Measurements from ENCODE around the gene DENND4B.

Gene DENND4B, protein sequence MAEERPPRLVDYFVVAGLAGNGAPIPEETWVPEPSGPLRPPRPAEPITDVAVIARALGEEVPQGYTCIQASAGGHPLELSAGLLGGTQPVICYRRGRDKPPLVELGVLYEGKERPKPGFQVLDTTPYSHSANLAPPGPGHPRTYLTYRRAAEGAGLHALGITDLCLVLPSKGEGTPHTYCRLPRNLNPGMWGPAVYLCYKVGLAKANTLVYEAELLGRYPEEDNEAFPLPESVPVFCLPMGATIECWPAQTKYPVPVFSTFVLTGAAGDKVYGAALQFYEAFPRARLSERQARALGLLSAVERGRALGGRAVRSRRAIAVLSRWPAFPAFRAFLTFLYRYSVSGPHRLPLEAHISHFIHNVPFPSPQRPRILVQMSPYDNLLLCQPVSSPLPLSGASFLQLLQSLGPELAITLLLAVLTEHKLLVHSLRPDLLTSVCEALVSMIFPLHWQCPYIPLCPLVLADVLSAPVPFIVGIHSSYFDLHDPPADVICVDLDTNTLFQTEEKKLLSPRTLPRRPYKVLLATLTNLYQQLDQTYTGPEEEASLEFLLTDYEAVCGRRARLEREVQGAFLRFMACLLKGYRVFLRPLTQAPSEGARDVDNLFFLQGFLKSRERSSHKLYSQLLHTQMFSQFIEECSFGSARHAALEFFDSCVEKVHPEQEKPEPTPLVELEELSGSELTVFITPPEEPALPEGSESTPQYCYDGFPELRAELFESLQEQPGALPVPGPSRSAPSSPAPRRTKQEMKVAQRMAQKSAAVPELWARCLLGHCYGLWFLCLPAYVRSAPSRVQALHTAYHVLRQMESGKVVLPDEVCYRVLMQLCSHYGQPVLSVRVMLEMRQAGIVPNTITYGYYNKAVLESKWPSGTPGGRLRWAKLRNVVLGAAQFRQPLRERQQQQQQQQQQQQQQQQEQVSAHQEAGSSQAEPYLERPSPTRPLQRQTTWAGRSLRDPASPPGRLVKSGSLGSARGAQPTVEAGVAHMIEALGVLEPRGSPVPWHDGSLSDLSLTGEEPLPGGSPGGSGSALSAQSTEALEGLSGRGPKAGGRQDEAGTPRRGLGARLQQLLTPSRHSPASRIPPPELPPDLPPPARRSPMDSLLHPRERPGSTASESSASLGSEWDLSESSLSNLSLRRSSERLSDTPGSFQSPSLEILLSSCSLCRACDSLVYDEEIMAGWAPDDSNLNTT (N-terminal part only)

DNA sequence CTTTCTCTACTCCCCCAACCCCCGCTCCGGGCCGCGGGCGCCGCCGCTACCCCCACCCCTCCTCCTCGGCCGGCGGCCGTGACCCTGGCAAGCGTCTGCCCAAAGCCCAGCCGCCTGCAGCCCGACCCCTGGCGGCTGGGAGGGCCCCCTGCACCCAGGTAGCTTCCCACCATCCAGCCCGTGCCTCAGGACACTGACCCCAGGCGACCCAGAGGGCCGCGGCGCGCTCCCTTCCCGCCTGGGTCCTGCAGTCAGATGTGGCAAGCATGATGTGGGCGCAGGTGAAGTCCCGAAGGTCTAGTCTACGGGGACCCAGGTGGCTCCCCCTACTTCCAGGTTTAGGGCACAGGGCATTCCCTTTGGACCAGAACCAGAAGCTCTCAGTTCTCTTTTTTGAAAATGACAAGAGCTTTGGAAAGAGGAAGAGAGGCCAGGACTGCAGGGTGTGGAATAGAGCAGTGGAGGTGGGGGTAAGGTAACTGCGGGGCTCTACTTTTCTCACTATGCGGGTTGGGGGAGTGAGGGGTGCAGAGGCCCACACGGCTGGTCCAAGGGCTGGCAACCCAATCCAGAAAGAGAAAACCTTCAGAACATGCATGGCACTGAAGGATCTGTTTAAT is at the start of gene DENND4B:
DENND4B (minus strand) TSS at position 97 of the 620 bp plus-strand sequence. CDS start 2,344 bp downstream, outside the sequence.
- H3K4me2 ChIP-seq (ENCODE audit: low read depth, low read length, poor library complexity, severe bottlenecking) = peak within 1 kb of the TSS; percentile 97
- no peak for TF ChIP-seq EZH2phosphoT487 (conservative IDR thresholded peaks at IDR 0.05; ENCODE audit: low read length)
- TF ChIP-seq, protein P1, sequence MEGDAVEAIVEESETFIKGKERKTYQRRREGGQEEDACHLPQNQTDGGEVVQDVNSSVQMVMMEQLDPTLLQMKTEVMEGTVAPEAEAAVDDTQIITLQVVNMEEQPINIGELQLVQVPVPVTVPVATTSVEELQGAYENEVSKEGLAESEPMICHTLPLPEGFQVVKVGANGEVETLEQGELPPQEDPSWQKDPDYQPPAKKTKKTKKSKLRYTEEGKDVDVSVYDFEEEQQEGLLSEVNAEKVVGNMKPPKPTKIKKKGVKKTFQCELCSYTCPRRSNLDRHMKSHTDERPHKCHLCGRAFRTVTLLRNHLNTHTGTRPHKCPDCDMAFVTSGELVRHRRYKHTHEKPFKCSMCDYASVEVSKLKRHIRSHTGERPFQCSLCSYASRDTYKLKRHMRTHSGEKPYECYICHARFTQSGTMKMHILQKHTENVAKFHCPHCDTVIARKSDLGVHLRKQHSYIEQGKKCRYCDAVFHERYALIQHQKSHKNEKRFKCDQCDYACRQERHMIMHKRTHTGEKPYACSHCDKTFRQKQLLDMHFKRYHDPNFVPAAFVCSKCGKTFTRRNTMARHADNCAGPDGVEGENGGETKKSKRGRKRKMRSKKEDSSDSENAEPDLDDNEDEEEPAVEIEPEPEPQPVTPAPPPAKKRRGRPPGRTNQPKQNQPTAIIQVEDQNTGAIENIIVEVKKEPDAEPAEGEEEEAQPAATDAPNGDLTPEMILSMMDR (IDR thresholded peaks at IDR 0.05; ENCODE audit: insufficient read depth, low read length, poor library complexity, severe bottlenecking) = peak; percentile 18
- no peaks in the 10 kb centered on the region for H3K27me3 ChIP-seq (ENCODE audit: low read length)
- no peaks in the 10 kb centered on the region for H3K9me2 ChIP-seq (replicated peaks; ENCODE audit: insufficient read depth, low read length)
- no peaks in the 10 kb centered on the region for H3K9me3 ChIP-seq (ENCODE audit: insufficient read depth, low read length)
- H2AFZ ChIP-seq (ENCODE audit: low read depth, low read length, severe bottlenecking) = no peak within 1 kb of the TSS
- no peaks in the 10 kb centered on the region for H4K20me1 ChIP-seq (ENCODE audit: low read depth, low read length)
- peaks cover 6% of the 10 kb centered on the region; the same call in 1 of the 2 replicates for H3K36me3 ChIP-seq (ENCODE audit: low read length)
- H3K9ac ChIP-seq (ENCODE audit: low read length) = peak within 1 kb of the TSS; percentile 86
- H3K79me2 ChIP-seq (ENCODE audit: insufficient read depth, low read length) = peaks cover 31% of the 10 kb centered on the region
- peak within 1 kb of the TSS; percentile 66 for H3K4me3 ChIP-seq (ENCODE audit: insufficient read depth, low read length, poor library complexity, severe bottlenecking)
- peaks cover 32% of the 10 kb centered on the region for H3F3A ChIP-seq (ENCODE audit: insufficient read depth)
- peak within 1 kb of the TSS; percentile 90 for H3K27ac ChIP-seq (ENCODE audit: low read depth, low read length)

DNA sequence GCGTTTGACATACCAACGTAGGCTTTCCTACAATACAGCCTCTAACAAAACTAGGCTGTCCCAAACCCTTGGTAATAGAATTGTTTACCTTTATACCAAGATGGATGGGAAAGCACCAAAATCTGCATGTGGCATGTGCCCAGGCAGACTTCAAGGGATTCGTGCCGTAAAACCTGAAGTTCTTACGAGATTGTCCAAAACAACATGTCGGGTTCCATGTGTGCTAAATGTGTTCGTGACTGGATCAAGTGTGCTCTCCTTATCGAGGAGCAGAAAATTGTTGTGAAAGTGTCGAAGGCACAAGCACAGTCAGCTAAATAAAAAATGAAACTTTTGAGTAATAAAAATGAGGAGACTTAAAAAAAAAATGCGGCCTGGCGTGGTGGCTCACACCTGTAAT is 49.1 kb upstream of the DENND4B start:
- Histone ChIP-seq H3K4me3 (ENCODE audit: insufficient read depth, low read length, poor library complexity, severe bottlenecking) (no peak overlapping the region), H3K79me2 (ENCODE audit: insufficient read depth, low read length) (peaks cover 22% of the 10 kb centered on the region), H3K9me2 (replicated peaks; ENCODE audit: insufficient read depth, low read length) (no peaks in the 10 kb centered on the region), H3K27me3 (ENCODE audit: low read length) (no peaks in the 10 kb centered on the region), H2AFZ (ENCODE audit: low read depth, low read length, severe bottlenecking) (no peak overlapping the region), H4K20me1 (ENCODE audit: low read depth, low read length) (peaks cover 8% of the 10 kb centered on the region), H3F3A (ENCODE audit: insufficient read depth) (peaks cover 54% of the 10 kb centered on the region), H3K36me3 (ENCODE audit: low read length) (peaks cover 30% of the 10 kb centered on the region), H3K4me2 (ENCODE audit: low read depth, low read length, poor library complexity, severe bottlenecking) (no peak overlapping the region), H3K27ac (ENCODE audit: low read depth, low read length) (no peak overlapping the region), H3K9me3 (ENCODE audit: insufficient read depth, low read length) (no peaks in the 10 kb centered on the region), H3K9ac (ENCODE audit: low read length) (no peak overlapping the region)
- TF ChIP-seq, protein P1 (IDR thresholded peaks at IDR 0.05; ENCODE audit: insufficient read depth, low read length, poor library complexity, severe bottlenecking) = no peak
- no peak for TF ChIP-seq EZH2phosphoT487 (conservative IDR thresholded peaks at IDR 0.05; ENCODE audit: low read length)

DNA sequence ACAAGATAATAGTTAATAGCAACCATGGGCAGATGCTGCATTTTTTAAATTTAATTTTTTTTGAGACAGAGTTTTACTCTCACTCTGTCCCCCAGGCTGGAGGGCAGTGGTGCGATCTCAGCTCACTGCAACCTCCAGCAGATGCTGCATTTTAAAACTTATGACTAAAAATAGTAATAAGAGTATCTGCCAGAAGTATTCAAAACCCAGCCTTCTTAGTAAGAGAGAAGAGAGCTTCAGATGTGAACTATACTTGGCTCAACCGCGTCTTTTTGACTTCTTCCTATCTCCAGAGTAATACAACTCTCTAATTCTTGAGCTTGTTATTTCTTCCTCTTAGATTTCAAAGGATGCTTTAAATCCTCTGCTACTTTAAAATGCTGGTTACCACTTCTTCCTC is 48.7 kb upstream of the DENND4B start:
- Histone ChIP-seq H2AFZ (ENCODE audit: low read depth, low read length, severe bottlenecking) (no peak overlapping the region), H3K9me2 (replicated peaks; ENCODE audit: insufficient read depth, low read length) (no peaks in the 10 kb centered on the region), H3K9ac (ENCODE audit: low read length) (no peak overlapping the region), H3K4me3 (ENCODE audit: insufficient read depth, low read length, poor library complexity, severe bottlenecking) (no peak overlapping the region), H4K20me1 (ENCODE audit: low read depth, low read length) (peaks cover 8% of the 10 kb centered on the region), H3K79me2 (ENCODE audit: insufficient read depth, low read length) (peaks cover 23% of the 10 kb centered on the region), H3K4me2 (ENCODE audit: low read depth, low read length, poor library complexity, severe bottlenecking) (no peak overlapping the region), H3K9me3 (ENCODE audit: insufficient read depth, low read length) (no peaks in the 10 kb centered on the region), H3K27ac (ENCODE audit: low read depth, low read length) (no peak overlapping the region), H3F3A (ENCODE audit: insufficient read depth) (peaks cover 54% of the 10 kb centered on the region), H3K36me3 (ENCODE audit: low read length) (peaks cover 30% of the 10 kb centered on the region), H3K27me3 (ENCODE audit: low read length) (no peaks in the 10 kb centered on the region)
- TF ChIP-seq, protein P1 (IDR thresholded peaks at IDR 0.05; ENCODE audit: insufficient read depth, low read length, poor library complexity, severe bottlenecking) = no peak
- no peak for TF ChIP-seq EZH2phosphoT487 (conservative IDR thresholded peaks at IDR 0.05; ENCODE audit: low read length)

Data from SU-DHL-6 (cell line).